IgD-negative memory B cell (primary cell): ENCODE data around the gene DGKD. TPM values are rescaled to one million over a fixed set of nuclear protein-coding genes. Genes with fewer than 3 reads are reported as not detected.
A peak's percentile ranks its signal among the peaks of the same experiment; 100 is the strongest.

Experiments
- H3K27ac Mint-ChIP-seq, 3 donors: one replicate each; pipeline ENCODE4 v1.8.0; 2020 to 2022; ENCODE audit warnings: mild to moderate bottlenecking in 3 of 3, mixed read lengths in 3 of 3, moderate library complexity in 1 of 3
- H3K27me3 Mint-ChIP-seq: one replicate; pipeline ENCODE4 v1.8.0; 2021; ENCODE audit warnings: mixed read lengths
- H3K36me3 Mint-ChIP-seq: one replicate; pipeline ENCODE4 v1.8.0; 2020; ENCODE audit warnings: mild to moderate bottlenecking, mixed read lengths
- H3K4me1 Mint-ChIP-seq, 3 donors: one replicate each; pipeline ENCODE4 v1.8.0; 2020 to 2022; ENCODE audit warnings: mixed read lengths in 3 of 3, mild to moderate bottlenecking in 1 of 3
- H3K4me3 Mint-ChIP-seq, 4 donors: one replicate each; pipeline ENCODE4 v1.8.0; 2020 to 2022; ENCODE audit warnings: mild to moderate bottlenecking in 4 of 4, mixed read lengths in 4 of 4, moderate library complexity in 3 of 4
- H3K9me3 Mint-ChIP-seq, 3 donors: one replicate each; pipeline ENCODE4 v1.8.0; 2020 to 2021; ENCODE audit warnings: mixed read lengths in 3 of 3, mild to moderate bottlenecking in 1 of 3
- polyA plus RNA-seq: library from polyadenylated mRNA; unstranded; fragments of 300-500 nt; fragmentation: Illumina TruSeq; gene quantifications from one replicate; pipeline ENCODE4 v1.2.3, GENCODE V29; 2021

DGKD gene
- polyA plus RNA-seq, 1 donor from 2014 or later, result 44.9 TPM

DNA sequence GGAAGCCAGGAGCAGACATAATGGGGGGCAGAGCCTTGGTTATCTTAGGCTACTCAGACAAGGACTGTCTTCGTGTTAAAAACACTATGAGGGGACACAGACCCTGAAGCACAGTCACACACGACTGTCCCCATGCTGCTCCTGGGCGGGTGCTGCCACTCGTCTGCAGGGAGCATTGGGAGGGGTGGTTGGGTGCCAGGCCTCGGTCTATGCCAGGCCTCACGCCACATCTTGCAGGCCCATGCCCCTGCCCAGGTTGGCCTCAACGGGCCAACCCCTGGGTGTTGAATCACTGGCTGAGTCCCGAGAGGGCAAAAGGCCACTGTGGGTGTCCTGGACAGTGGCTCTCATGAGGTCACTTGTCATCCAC lies 114.4 kb downstream of the DGKD start:
- Mint-ChIP-seq H3K9me3 (no peaks in the 10 kb centered on the region), H3K4me1 (no peaks in the 10 kb centered on the region), H3K27me3 (no peaks in the 10 kb centered on the region), H3K27ac (peak overlapping the region in 1 of 3 donors; percentile 19), H3K4me3 (no peak overlapping the region), H3K36me3 (peaks cover 14% of the 10 kb centered on the region)

GRCh38 chr2:233469261-233470010 lies 115.1 kb downstream of the DGKD start:
- H3K4me3 Mint-ChIP-seq, result no peak overlapping the region
- H3K9me3 Mint-ChIP-seq, result no peaks in the 10 kb centered on the region
- H3K27me3 Mint-ChIP-seq, result no peaks in the 10 kb centered on the region
- H3K4me1 Mint-ChIP-seq, result no peaks in the 10 kb centered on the region
- peak overlapping the region in 2 of 3 donors; percentile 4 to 62 for H3K27ac Mint-ChIP-seq
- H3K36me3 Mint-ChIP-seq, result peaks cover 11% of the 10 kb centered on the region

GRCh38 chr2:233470011-233470687 lies 115.9 kb downstream of the DGKD start:
- peak overlapping the region in 1 of 4 donors; percentile 41 for H3K4me3 Mint-ChIP-seq
- no peaks in the 10 kb centered on the region for H3K9me3 Mint-ChIP-seq
- H3K27ac Mint-ChIP-seq, result peak overlapping the region; percentile 4 to 62 (median 56)
- no peaks in the 10 kb centered on the region for H3K4me1 Mint-ChIP-seq
- H3K27me3 Mint-ChIP-seq, result no peaks in the 10 kb centered on the region
- H3K36me3 Mint-ChIP-seq, result peaks cover 11% of the 10 kb centered on the region

DNA sequence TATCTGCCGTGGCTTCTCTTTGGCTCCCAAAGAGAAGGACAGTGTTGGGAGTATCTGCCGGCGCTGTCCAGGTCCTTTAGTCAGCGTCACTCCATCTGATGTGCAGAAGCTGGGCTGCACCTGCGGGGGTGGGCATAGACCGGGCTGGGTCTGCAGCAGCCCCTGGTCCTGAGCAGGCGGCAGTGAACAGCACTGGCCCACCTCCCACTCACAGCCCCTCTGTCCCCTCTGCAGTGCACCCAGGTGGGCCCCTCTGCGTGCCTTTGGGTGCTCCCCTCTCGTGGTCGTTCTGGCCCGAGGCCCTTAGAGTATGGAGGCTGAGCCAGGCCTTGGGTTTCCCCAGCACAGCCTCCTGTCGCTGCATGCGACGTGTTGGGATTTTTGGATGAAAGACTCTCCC lies 116.5 kb downstream of the DGKD start:
- Mint-ChIP-seq H3K4me3 (no peak overlapping the region), H3K27me3 (no peaks in the 10 kb centered on the region), H3K27ac (peak overlapping the region in 2 of 3 donors; percentile 53 to 56), H3K9me3 (no peaks in the 10 kb centered on the region), H3K36me3 (peaks cover 11% of the 10 kb centered on the region), H3K4me1 (no peaks in the 10 kb centered on the region)

DNA sequence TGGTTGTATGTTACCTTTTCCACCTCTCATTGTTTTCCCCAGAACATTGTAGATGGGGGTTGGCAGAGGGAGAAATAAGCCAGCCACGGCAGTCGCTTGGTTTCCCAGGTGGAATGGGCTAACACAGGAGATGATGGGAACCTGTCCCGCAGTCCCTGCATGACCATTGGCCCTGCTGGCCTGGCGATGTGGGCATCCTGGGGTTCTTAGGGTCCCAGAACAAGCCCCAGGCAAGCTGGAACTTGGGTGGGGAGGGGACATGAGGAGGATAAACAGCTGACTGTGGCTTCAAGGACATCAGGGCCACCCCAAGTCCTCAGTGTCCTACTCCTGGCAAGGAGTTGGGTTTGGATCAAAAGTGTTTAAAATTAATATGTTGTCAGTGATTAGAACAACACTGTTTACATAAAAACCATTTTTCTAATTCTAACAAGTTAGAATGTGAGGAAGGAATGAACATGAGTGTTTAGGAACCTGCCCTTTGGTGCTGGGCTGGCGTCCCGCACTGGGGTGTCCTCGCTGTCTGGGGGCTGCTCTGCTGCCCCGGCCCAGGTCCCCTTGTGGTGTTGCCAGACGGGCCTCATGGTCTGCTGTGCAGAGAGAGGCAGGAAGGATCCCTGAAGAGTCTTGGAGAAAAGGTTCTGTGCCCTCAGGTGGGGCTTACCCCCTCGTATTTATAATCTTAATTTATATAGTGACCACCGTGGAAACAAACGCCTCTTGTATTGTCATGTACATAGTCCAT lies 117.2 kb downstream of the DGKD start:
- Mint-ChIP-seq H3K4me1 (no peaks in the 10 kb centered on the region), H3K27ac (peak overlapping the region in 2 of 3 donors; percentile 50 to 67), H3K9me3 (no peaks in the 10 kb centered on the region), H3K27me3 (no peaks in the 10 kb centered on the region), H3K36me3 (peaks cover 9% of the 10 kb centered on the region), H3K4me3 (no peak overlapping the region)

DNA sequence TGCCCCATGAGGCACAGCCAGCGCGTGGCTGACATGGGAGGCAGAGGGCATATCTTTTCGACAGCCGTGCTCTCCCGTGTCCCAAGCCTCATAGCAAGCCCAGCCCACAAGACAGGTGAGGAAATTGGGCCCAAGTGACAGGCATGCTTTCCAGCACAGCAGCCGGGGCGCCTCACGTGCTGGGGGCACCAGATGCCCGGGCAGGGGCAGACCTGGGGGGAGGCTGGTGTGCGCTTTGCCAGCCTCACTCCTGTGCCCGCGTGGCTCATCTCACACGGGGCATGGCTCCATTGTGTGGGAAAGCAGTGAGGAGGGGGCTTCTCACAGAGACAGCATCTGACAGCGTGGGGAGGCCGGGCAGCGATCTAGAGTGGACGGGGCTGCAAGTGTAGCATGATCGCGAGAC lies 119.1 kb downstream of the DGKD start:
- no peak overlapping the region for H3K27ac Mint-ChIP-seq
- no peaks in the 10 kb centered on the region for H3K4me1 Mint-ChIP-seq
- no peaks in the 10 kb centered on the region for H3K9me3 Mint-ChIP-seq
- no peaks in the 10 kb centered on the region for H3K27me3 Mint-ChIP-seq
- H3K36me3 Mint-ChIP-seq, result peaks cover 4% of the 10 kb centered on the region
- H3K4me3 Mint-ChIP-seq, result no peak overlapping the region

DNA sequence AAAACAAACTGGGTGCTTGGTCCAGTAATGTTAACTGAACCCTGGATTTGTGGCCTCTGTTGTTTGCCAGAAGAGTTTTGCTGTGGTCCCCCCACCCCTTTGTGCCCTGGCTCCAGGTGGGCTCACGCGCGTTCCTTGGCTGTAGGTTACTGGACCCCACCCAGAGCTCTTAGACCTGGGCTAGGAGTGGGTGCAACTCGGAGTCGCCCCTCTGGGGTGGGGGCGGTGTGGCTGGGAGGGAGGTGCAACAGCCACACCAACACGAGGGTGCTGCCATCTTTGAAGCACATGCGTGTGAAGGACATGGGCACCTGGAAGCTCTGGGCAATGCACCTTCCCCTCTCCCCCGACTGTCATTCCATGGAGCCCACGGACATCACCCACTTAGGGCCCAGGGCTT lies 119.6 kb downstream of the DGKD start:
- no peaks in the 10 kb centered on the region for H3K27me3 Mint-ChIP-seq
- H3K4me3 Mint-ChIP-seq, result no peak overlapping the region
- H3K9me3 Mint-ChIP-seq, result no peaks in the 10 kb centered on the region
- no peaks in the 10 kb centered on the region for H3K4me1 Mint-ChIP-seq
- peaks cover 2% of the 10 kb centered on the region for H3K36me3 Mint-ChIP-seq
- H3K27ac Mint-ChIP-seq, result peak overlapping the region in 1 of 3 donors; percentile 53

GRCh38 chr2:233474308-233475160 lies 120.2 kb downstream of the DGKD start:
- peaks cover 2% of the 10 kb centered on the region for H3K36me3 Mint-ChIP-seq
- no peaks in the 10 kb centered on the region for H3K9me3 Mint-ChIP-seq
- H3K27ac Mint-ChIP-seq, result peak overlapping the region in 1 of 3 donors; percentile 53
- H3K4me1 Mint-ChIP-seq, result no peaks in the 10 kb centered on the region
- no peaks in the 10 kb centered on the region for H3K27me3 Mint-ChIP-seq
- H3K4me3 Mint-ChIP-seq, result no peak overlapping the region

DNA sequence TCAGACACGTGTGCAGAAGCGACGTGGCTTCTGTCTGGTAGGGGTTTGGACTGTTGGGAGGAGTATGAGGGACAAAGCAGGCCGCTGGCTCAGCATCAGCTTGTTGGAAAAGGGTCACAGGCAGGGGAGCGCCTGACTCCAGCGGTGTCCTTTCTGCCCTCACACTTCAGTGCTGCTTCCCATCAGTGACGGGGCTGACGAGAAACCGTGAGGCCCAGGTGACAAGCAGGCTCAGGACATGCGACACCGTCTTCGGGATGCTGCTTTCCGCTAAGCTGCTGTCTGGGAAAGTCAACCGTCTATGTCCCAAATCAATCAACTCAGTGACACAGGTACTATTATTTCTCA lies 121.7 kb downstream of the DGKD start:
- peaks cover 0 to 2% (median 0%) of the 10 kb centered on the region in 3 donors for H3K4me1 Mint-ChIP-seq
- H3K9me3 Mint-ChIP-seq, result no peaks in the 10 kb centered on the region
- no peak overlapping the region for H3K4me3 Mint-ChIP-seq
- no peaks in the 10 kb centered on the region for H3K27me3 Mint-ChIP-seq
- H3K36me3 Mint-ChIP-seq, result peaks cover 2% of the 10 kb centered on the region
- no peak overlapping the region for H3K27ac Mint-ChIP-seq

DNA sequence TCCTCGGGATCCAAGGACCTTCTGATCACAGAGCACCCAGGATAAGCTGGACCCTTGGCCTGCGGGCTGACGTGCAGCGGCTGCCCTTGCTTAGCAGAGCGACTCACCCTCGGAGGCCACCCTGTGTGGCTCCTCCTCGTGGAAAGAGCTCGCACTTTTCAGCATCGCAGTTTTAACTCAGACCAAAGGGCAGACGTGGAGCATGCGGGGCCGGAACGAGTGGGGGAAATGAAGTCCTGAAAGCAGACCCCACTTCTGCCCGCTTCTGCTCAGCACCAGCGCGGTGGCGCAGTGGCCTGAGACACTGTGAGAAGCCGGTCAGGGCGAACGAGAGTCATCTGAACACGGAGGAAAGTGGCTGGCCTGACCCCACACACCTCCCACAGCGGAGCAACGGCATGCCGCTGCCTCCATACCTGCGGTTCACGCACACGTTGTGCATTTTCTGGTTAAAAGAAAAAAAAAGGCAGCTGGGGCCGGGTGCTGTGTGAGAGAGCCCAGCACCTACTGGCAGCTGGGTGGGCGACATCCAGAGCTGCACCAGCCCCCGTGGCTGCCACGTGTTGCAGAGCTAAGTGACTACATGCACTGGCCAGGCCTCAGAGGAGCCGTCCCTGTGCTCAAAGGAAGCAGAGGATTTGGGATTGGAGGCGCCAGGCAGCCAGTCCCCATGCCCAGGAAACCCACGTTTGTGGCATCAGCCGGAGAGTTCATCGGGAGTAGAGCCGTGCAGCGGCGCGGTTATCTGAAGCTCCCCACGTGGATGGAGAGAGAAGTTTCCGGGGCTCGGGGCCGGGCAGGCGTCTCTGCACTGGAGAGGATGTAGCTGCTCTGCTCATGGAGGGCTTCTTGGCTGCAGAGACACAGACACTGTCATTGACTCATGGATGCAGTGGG lies 122.6 kb downstream of the DGKD start:
- H3K27me3 Mint-ChIP-seq, result no peaks in the 10 kb centered on the region
- no peak overlapping the region for H3K27ac Mint-ChIP-seq
- no peak overlapping the region for H3K4me3 Mint-ChIP-seq
- H3K36me3 Mint-ChIP-seq, result no peaks in the 10 kb centered on the region
- peaks cover 0 to 2% (median 0%) of the 10 kb centered on the region in 3 donors for H3K4me1 Mint-ChIP-seq
- H3K9me3 Mint-ChIP-seq, result no peaks in the 10 kb centered on the region

DNA sequence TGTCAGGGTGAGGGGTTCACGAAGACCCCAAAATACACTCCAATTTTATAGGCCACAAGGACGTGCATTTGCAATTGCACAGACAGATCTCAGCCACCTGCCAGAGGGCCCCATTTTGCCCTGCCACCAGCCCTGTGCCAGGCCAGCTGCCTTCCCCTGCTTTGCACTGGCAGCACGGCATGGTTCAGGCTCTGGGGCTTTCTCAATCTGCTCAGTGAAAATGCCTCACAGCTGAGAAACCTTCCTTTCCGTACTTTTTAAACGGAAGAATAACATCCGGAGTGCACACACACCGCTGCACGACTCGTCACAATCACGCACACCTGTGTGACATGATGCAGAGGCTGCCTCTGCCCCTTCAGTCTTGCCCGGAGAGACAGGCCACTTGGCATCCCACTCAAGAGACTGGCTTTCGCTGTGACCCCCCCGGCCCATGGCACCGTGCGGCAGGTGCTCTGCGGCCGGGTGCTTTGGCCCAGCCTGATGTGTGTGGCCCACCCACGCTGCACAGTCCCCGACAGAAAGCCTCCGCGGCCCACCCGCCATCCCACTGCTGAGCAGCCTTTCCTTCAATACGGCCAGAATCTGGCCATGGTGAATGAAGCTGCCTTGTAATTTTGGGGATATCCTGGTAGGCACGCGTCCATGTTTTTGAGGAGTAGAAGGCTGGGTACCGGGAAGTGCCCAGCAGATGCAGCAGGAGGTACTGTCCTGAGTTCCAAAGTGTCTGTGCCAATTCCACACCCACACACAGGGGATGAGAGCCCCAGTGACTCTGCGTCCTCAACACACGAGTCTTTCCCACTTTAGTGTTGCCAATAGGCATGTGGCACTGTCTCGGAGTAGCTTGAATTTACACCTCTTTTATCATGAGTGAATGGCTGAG lies 123.5 kb downstream of the DGKD start:
- Mint-ChIP-seq H3K36me3 (no peaks in the 10 kb centered on the region), H3K4me1 (peaks cover 0 to 2% (median under 1%) of the 10 kb centered on the region in 3 donors), H3K27me3 (no peaks in the 10 kb centered on the region), H3K9me3 (no peaks in the 10 kb centered on the region), H3K27ac (no peak overlapping the region), H3K4me3 (no peak overlapping the region)

DNA sequence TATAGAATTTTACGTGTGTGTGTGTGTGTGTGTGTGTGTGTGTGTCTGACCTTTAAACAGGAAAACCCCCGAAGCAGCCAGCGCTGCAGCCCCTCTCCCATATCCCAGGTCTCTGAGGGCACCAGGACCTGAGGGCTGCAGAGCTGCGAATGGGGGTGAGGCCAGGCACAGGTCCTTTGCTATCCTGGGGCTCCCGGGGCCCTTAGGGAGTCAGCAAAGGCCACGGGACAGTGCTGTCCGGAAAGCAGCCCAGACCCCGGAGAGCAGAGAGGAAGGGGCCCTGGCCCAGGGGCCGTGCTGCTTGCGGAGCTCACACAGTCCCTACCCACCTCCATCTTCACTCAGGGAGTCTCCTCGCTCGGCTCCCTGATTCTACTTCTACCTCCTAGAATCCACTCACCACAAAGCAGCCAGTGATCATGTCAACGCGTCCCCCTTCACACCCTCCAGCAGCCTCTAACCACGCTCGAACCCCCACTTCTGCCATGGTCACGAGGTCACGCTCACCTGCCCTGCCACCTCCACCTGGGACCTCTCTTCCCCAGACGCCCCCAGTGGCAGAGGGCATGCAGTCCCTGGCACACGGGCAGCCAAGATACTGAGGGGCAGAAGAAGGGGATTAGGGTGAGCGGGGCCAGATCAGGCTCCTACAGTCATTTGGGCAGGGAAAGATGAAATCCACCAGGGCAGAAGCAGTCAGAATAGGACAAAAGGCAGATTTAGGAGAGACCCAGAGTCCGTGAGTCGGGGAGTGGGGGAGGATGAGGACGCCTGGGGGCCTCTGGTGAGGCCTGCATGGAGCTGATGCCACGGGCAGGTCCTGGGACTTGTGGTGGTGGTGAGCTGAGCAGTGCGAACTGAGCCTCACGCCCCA lies 125.6 kb downstream of the DGKD start:
- Mint-ChIP-seq H3K9me3 (no peaks in the 10 kb centered on the region), H3K27ac (peak overlapping the region in 2 of 3 donors; percentile 31 to 86), H3K4me1 (peaks cover 0 to 3% (median 2%) of the 10 kb centered on the region in 3 donors), H3K36me3 (no peaks in the 10 kb centered on the region), H3K4me3 (no peak overlapping the region), H3K27me3 (no peaks in the 10 kb centered on the region)
